KMS-11 (cell line): ENCODE results near the gene ADAM33.

Source experiments
- H2AFZ ChIP-seq: fragments of 200-600 bp; sonication (generic); 2 replicates; pipeline ENCODE4 v1.6.1; 2016; ENCODE audit warnings: antibody characterized with exemption, mixed run types, low read depth
- H3K27ac ChIP-seq: fragments of 200-600 bp; sonication (generic); 2 replicates; pipeline ENCODE4 v1.6.1; 2016; ENCODE audit warnings: mild to moderate bottlenecking, mixed run types
- H3K27me3 ChIP-seq: fragments of 200-600 bp; sonication (generic); 2 replicates; pipeline ENCODE4 v1.6.1; 2017; ENCODE audit warnings: mild to moderate bottlenecking, low read depth, mixed run types, moderate library complexity; ENCODE audit not compliant: insufficient read depth
- H3K36me3 ChIP-seq: fragments of 200-600 bp; sonication (generic); 2 replicates; pipeline ENCODE4 v1.6.1; 2017; ENCODE audit warnings: mild to moderate bottlenecking, mixed run types; ENCODE audit not compliant: insufficient read depth
- H3K4me1 ChIP-seq: fragments of 200-600 bp; sonication (generic); 2 replicates; pipeline ENCODE4 v1.6.1; 2016; ENCODE audit warnings: mild to moderate bottlenecking, low read depth, mixed run types; ENCODE audit not compliant: poor library complexity, severe bottlenecking
- H3K4me2 ChIP-seq: fragments of 200-600 bp; sonication (generic); 2 replicates; pipeline ENCODE4 v1.7.0; 2016; ENCODE audit warnings: mild to moderate bottlenecking, mixed run types
- H3K4me3 ChIP-seq: fragments of 200-600 bp; sonication (generic); IDR thresholded peaks from 2 replicates; pipeline ENCODE4 v1.6.1; 2017; ENCODE audit warnings: low read depth, low read length, mixed read lengths; ENCODE audit not compliant: insufficient read depth
- H3K79me2 ChIP-seq: fragments of 200-600 bp; sonication (generic); 2 replicates; pipeline ENCODE4 v1.6.1; 2016; ENCODE audit warnings: low read depth, mixed run types; ENCODE audit not compliant: insufficient read depth
- H3K9ac ChIP-seq: fragments of 200-600 bp; sonication (generic); 2 replicates; pipeline ENCODE4 v1.6.1; 2016; ENCODE audit warnings: mild to moderate bottlenecking, mixed run types
- H4K20me1 ChIP-seq: fragments of 200-600 bp; sonication (generic); 2 replicates; pipeline ENCODE4 v1.6.1; 2016; ENCODE audit warnings: mild to moderate bottlenecking, mixed run types; ENCODE audit not compliant: insufficient read depth
- CTCF ChIP-seq: fragments of 200-600 bp; sonication (generic); conservative IDR thresholded peaks from 2 replicates; pipeline ENCODE4 v1.6.1; 2017; ENCODE audit warnings: low read depth, mild to moderate bottlenecking, antibody characterized with exemption, low read length, moderate library complexity, mixed read lengths

Gene ADAM33

GRCh38 chr20:3704087-3704486 is 22.3 kb upstream of the ADAM33 start:
- Histone ChIP-seq H3K4me3 (no peak overlapping the region), H3K4me2 (no peak overlapping the region), H4K20me1 (no peaks in the 10 kb centered on the region), H3K79me2 (no peaks in the 10 kb centered on the region), H2AFZ (no peak overlapping the region), H3K36me3 (no peaks in the 10 kb centered on the region), H3K27ac (no peak overlapping the region), H3K9ac (no peak overlapping the region), H3K4me1 (no peaks in the 10 kb centered on the region), H3K27me3 (no peaks in the 10 kb centered on the region)
- no peak for TF ChIP-seq CTCF

DNA sequence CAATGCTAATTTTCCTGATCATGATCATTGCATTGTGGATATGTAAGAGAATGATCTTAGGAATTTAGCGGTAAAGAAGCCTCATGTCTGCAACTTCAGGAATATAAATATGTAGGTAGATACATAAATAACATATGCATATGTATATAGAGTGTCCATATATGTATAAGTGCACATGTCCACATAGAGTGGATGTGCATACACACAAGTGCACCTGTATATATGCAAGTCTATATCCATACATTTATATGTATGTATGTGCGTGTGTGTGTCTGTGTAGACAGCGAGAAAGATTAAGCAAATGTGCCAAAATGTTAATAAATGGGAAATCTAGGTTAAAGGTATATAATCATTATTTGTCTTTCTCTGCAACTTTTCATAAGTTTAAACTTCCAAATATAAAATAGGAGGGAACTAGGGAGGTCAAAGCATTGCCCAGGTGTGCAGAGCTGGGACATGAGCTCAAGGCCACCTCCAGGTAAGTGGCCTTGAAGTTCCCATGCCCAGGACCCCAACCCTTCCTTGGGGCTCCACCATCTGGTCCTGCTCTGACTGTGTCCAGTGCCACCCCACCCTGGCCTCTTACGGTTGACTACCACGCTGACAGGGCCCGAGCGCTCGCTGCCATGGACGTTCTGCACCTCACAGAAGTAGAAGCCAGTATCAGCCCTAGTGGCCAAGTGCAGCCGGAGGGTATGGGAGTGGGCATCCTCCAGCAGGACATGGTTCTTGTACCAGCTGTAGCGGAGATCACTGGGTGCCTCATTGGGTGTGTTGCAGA is 21.0 kb upstream of the ADAM33 start:
- no peak overlapping the region for H3K27ac ChIP-seq
- H3K27me3 ChIP-seq = no peaks in the 10 kb centered on the region
- H2AFZ ChIP-seq = no peak overlapping the region
- no peaks in the 10 kb centered on the region for H3K4me1 ChIP-seq
- no peaks in the 10 kb centered on the region for H3K36me3 ChIP-seq
- no peak overlapping the region for H3K4me2 ChIP-seq
- H4K20me1 ChIP-seq = no peaks in the 10 kb centered on the region
- no peak overlapping the region for H3K4me3 ChIP-seq
- TF ChIP-seq CTCF = no peak
- no peak overlapping the region for H3K9ac ChIP-seq
- no peaks in the 10 kb centered on the region for H3K79me2 ChIP-seq

DNA sequence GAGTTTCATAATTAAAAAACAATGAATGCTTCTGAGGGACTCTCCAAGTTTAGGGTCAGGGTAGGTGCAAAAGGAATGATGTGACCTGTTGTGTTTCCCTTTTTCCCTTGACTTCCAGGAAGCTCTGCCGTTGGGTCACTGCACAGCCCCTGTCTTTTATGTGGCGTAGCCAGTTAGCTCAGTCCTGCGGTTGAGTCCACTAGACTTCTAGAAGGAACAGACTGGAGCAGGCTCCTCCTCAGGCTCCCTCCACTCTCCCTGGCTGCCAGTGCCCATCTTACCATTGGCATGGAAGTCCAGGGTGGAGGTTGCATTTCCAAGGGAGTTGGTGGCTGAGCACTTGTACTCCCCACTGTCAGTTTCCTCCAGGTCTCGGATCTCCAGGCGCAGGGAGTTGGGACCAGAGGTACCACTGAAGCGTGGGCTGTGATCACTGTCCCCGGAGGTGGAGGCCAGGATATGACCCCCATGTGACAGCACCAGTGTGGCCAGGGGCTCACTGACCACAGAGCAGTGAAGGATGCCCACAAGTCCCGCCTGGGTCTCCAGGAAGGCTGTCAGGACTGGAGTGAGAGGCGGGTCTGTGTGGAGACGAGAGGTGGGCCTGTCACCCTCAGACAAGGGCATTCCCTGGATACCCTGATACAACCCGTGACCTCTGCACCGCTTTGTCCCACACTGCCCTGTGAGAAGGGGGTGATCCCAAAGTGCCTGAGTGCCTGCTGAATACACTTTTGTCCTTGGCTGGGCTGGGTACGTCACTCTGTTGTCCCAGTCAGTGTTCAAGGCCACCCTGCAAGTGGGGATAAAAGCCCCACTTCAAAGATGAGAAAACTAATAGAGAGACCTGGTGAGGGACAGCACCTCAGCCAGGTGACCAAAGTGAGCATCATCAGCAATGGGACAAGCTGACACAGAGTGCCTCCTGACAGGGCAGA is 19.5 kb upstream of the ADAM33 start:
- H3K79me2 ChIP-seq = no peaks in the 10 kb centered on the region
- no peak for TF ChIP-seq CTCF
- no peaks in the 10 kb centered on the region for H4K20me1 ChIP-seq
- H3K36me3 ChIP-seq = no peaks in the 10 kb centered on the region
- no peak overlapping the region for H3K4me3 ChIP-seq
- no peaks in the 10 kb centered on the region for H3K27me3 ChIP-seq
- H3K9ac ChIP-seq = no peak overlapping the region
- H3K4me1 ChIP-seq = no peaks in the 10 kb centered on the region
- H3K27ac ChIP-seq = no peak overlapping the region
- no peak overlapping the region for H2AFZ ChIP-seq
- H3K4me2 ChIP-seq = no peak overlapping the region

- Histone ChIP-seq H3K4me3 (no peak overlapping the region), H3K36me3 (no peaks in the 10 kb centered on the region)
Observed at GRCh38 chr20:3699037-3699436, 17.2 kb upstream of the ADAM33 start.

More at GRCh38 chr20:3699037-3699436, 17.2 kb upstream of the ADAM33 start:
- H3K9ac ChIP-seq = no peak overlapping the region
- H3K27ac ChIP-seq = no peak overlapping the region
- H3K79me2 ChIP-seq = no peaks in the 10 kb centered on the region
- no peak overlapping the region for H3K4me2 ChIP-seq
- H3K27me3 ChIP-seq = no peaks in the 10 kb centered on the region
- no peak for TF ChIP-seq CTCF
- H3K4me1 ChIP-seq = no peaks in the 10 kb centered on the region
- H4K20me1 ChIP-seq = no peaks in the 10 kb centered on the region
- H2AFZ ChIP-seq = no peak overlapping the region
